ENCODE data around the gene CARMIL1.

CARMIL1 gene

GRCh38 chr6:25303254-25303653, 24.1 kb downstream of the CARMIL1 start:
- Histone ChIP-seq H3K9ac (ENCODE audit: low read depth in 1 of 2, low read length in 2 of 2) (no peak overlapping the region), H3K4me3 (ENCODE audit: low read length in 2 of 2) (no peak overlapping the region), H3K4me1 (ENCODE audit: control insufficient read depth in 2 of 2, insufficient read depth in 2 of 2, low read length in 2 of 2) (peaks cover 17 to 22% of the 10 kb centered on the region in 2 donors), H3K27ac (ENCODE audit: low read depth in 2 of 2, low read length in 2 of 2) (peak overlapping the region in 1 of 2 donors; percentile 45), H3K27me3 (ENCODE audit: control insufficient read depth in 2 of 2, insufficient read depth in 2 of 2, low read length in 2 of 2) (no peaks in the 10 kb centered on the region), H3K36me3 (ENCODE audit: control insufficient read depth in 2 of 2, insufficient read depth in 2 of 2, low read length in 2 of 2) (no peaks in the 10 kb centered on the region), H3K9me3 (ENCODE audit: control insufficient read depth in 2 of 2, low read length in 2 of 2) (no peaks in the 10 kb centered on the region)

GRCh38 chr6:25306379-25306778, 27.2 kb downstream of the CARMIL1 start:
- Histone ChIP-seq H3K9ac (ENCODE audit: low read depth in 1 of 2, low read length in 2 of 2) (no peak overlapping the region), H3K4me1 (ENCODE audit: control insufficient read depth in 2 of 2, insufficient read depth in 2 of 2, low read length in 2 of 2) (peaks cover 14 to 25% of the 10 kb centered on the region in 2 donors), H3K9me3 (ENCODE audit: control insufficient read depth in 2 of 2, low read length in 2 of 2) (no peaks in the 10 kb centered on the region), H3K27me3 (ENCODE audit: control insufficient read depth in 2 of 2, insufficient read depth in 2 of 2, low read length in 2 of 2) (no peaks in the 10 kb centered on the region), H3K36me3 (ENCODE audit: control insufficient read depth in 2 of 2, insufficient read depth in 2 of 2, low read length in 2 of 2) (no peaks in the 10 kb centered on the region), H3K27ac (ENCODE audit: low read depth in 2 of 2, low read length in 2 of 2) (no peak overlapping the region), H3K4me3 (ENCODE audit: low read length in 2 of 2) (no peak overlapping the region)

- Histone ChIP-seq H3K9ac (ENCODE audit: low read depth in 1 of 2, low read length in 2 of 2) (no peak overlapping the region), H3K9me3 (ENCODE audit: control insufficient read depth in 2 of 2, low read length in 2 of 2) (no peaks in the 10 kb centered on the region), H3K4me1 (ENCODE audit: control insufficient read depth in 2 of 2, insufficient read depth in 2 of 2, low read length in 2 of 2) (peaks cover 10 to 23% of the 10 kb centered on the region in 2 donors), H3K27me3 (ENCODE audit: control insufficient read depth in 2 of 2, insufficient read depth in 2 of 2, low read length in 2 of 2) (no peaks in the 10 kb centered on the region), H3K4me3 (ENCODE audit: low read length in 2 of 2) (no peak overlapping the region), H3K27ac (ENCODE audit: low read depth in 2 of 2, low read length in 2 of 2) (no peak overlapping the region), H3K36me3 (ENCODE audit: control insufficient read depth in 2 of 2, insufficient read depth in 2 of 2, low read length in 2 of 2) (no peaks in the 10 kb centered on the region)
These were observed 28.8 kb downstream of the CARMIL1 start for GRCh38 chr6:25307805-25308494.

GRCh38 chr6:25309886-25310285, 30.7 kb downstream of the CARMIL1 start:
- peaks cover 9 to 18% of the 10 kb centered on the region in 2 donors for H3K4me1 ChIP-seq (ENCODE audit: control insufficient read depth in 2 of 2, insufficient read depth in 2 of 2, low read length in 2 of 2)
- no peaks in the 10 kb centered on the region for H3K9me3 ChIP-seq (ENCODE audit: control insufficient read depth in 2 of 2, low read length in 2 of 2)
- H3K27ac ChIP-seq (ENCODE audit: low read depth in 2 of 2, low read length in 2 of 2) = no peak overlapping the region
- H3K36me3 ChIP-seq (ENCODE audit: control insufficient read depth in 2 of 2, insufficient read depth in 2 of 2, low read length in 2 of 2) = no peaks in the 10 kb centered on the region
- no peak overlapping the region for H3K4me3 ChIP-seq (ENCODE audit: low read length in 2 of 2)
- H3K27me3 ChIP-seq (ENCODE audit: control insufficient read depth in 2 of 2, insufficient read depth in 2 of 2, low read length in 2 of 2) = no peaks in the 10 kb centered on the region
- H3K9ac ChIP-seq (ENCODE audit: low read depth in 1 of 2, low read length in 2 of 2) = no peak overlapping the region

- Histone ChIP-seq H3K4me1 (ENCODE audit: control insufficient read depth in 2 of 2, insufficient read depth in 2 of 2, low read length in 2 of 2) (peaks cover 9 to 18% of the 10 kb centered on the region in 2 donors), H3K4me3 (ENCODE audit: low read length in 2 of 2) (no peak overlapping the region), H3K27ac (ENCODE audit: low read depth in 2 of 2, low read length in 2 of 2) (peak overlapping the region in 1 of 2 donors; percentile 19)
These were observed 32.2 kb downstream of the CARMIL1 start for GRCh38 chr6:25311331-25311840.

GRCh38 chr6:25312034-25312620, 33.0 kb downstream of the CARMIL1 start:
- peaks cover 9 to 18% of the 10 kb centered on the region in 2 donors for H3K4me1 ChIP-seq (ENCODE audit: control insufficient read depth in 2 of 2, insufficient read depth in 2 of 2, low read length in 2 of 2)
- H3K27me3 ChIP-seq (ENCODE audit: control insufficient read depth in 2 of 2, insufficient read depth in 2 of 2, low read length in 2 of 2) = no peaks in the 10 kb centered on the region
- peak overlapping the region; percentile 5 to 19 for H3K27ac ChIP-seq (ENCODE audit: low read depth in 2 of 2, low read length in 2 of 2)
- no peaks in the 10 kb centered on the region for H3K36me3 ChIP-seq (ENCODE audit: control insufficient read depth in 2 of 2, insufficient read depth in 2 of 2, low read length in 2 of 2)
- no peaks in the 10 kb centered on the region for H3K9me3 ChIP-seq (ENCODE audit: control insufficient read depth in 2 of 2, low read length in 2 of 2)
- H3K9ac ChIP-seq (ENCODE audit: low read depth in 1 of 2, low read length in 2 of 2) = peak overlapping the region in 1 of 2 donors; percentile 5
- H3K4me3 ChIP-seq (ENCODE audit: low read length in 2 of 2) = peak overlapping the region in 1 of 2 donors; percentile 16

More at GRCh38 chr6:25311331-25311840, 32.2 kb downstream of the CARMIL1 start:
- no peaks in the 10 kb centered on the region for H3K36me3 ChIP-seq (ENCODE audit: control insufficient read depth in 2 of 2, insufficient read depth in 2 of 2, low read length in 2 of 2)
- no peaks in the 10 kb centered on the region for H3K27me3 ChIP-seq (ENCODE audit: control insufficient read depth in 2 of 2, insufficient read depth in 2 of 2, low read length in 2 of 2)
- no peak overlapping the region for H3K9ac ChIP-seq (ENCODE audit: low read depth in 1 of 2, low read length in 2 of 2)
- no peaks in the 10 kb centered on the region for H3K9me3 ChIP-seq (ENCODE audit: control insufficient read depth in 2 of 2, low read length in 2 of 2)

GRCh38 chr6:25312703-25313102, 33.5 kb downstream of the CARMIL1 start:
- H3K27me3 ChIP-seq (ENCODE audit: control insufficient read depth in 2 of 2, insufficient read depth in 2 of 2, low read length in 2 of 2) = no peaks in the 10 kb centered on the region
- no peaks in the 10 kb centered on the region for H3K36me3 ChIP-seq (ENCODE audit: control insufficient read depth in 2 of 2, insufficient read depth in 2 of 2, low read length in 2 of 2)
- H3K4me3 ChIP-seq (ENCODE audit: low read length in 2 of 2) = peak overlapping the region in 1 of 2 donors; percentile 16
- no peak overlapping the region for H3K9ac ChIP-seq (ENCODE audit: low read depth in 1 of 2, low read length in 2 of 2)
- peaks cover 9 to 18% of the 10 kb centered on the region in 2 donors for H3K4me1 ChIP-seq (ENCODE audit: control insufficient read depth in 2 of 2, insufficient read depth in 2 of 2, low read length in 2 of 2)
- peak overlapping the region in 1 of 2 donors; percentile 8 for H3K27ac ChIP-seq (ENCODE audit: low read depth in 2 of 2, low read length in 2 of 2)
- H3K9me3 ChIP-seq (ENCODE audit: control insufficient read depth in 2 of 2, low read length in 2 of 2) = no peaks in the 10 kb centered on the region

GRCh38 chr6:25314509-25315175, 35.5 kb downstream of the CARMIL1 start:
- Histone ChIP-seq H3K4me3 (ENCODE audit: low read length in 2 of 2) (no peak overlapping the region), H3K27me3 (ENCODE audit: control insufficient read depth in 2 of 2, insufficient read depth in 2 of 2, low read length in 2 of 2) (no peaks in the 10 kb centered on the region), H3K27ac (ENCODE audit: low read depth in 2 of 2, low read length in 2 of 2) (no peak overlapping the region), H3K36me3 (ENCODE audit: control insufficient read depth in 2 of 2, insufficient read depth in 2 of 2, low read length in 2 of 2) (no peaks in the 10 kb centered on the region), H3K4me1 (ENCODE audit: control insufficient read depth in 2 of 2, insufficient read depth in 2 of 2, low read length in 2 of 2) (peaks cover 9 to 18% of the 10 kb centered on the region in 2 donors), H3K9ac (ENCODE audit: low read depth in 1 of 2, low read length in 2 of 2) (no peak overlapping the region), H3K9me3 (ENCODE audit: control insufficient read depth in 2 of 2, low read length in 2 of 2) (no peaks in the 10 kb centered on the region)

GRCh38 chr6:25315194-25316177, 36.3 kb downstream of the CARMIL1 start:
- no peaks in the 10 kb centered on the region for H3K36me3 ChIP-seq (ENCODE audit: control insufficient read depth in 2 of 2, insufficient read depth in 2 of 2, low read length in 2 of 2)
- no peak overlapping the region for H3K4me3 ChIP-seq (ENCODE audit: low read length in 2 of 2)
- H3K9ac ChIP-seq (ENCODE audit: low read depth in 1 of 2, low read length in 2 of 2) = no peak overlapping the region
- peaks cover 9 to 18% of the 10 kb centered on the region in 2 donors for H3K4me1 ChIP-seq (ENCODE audit: control insufficient read depth in 2 of 2, insufficient read depth in 2 of 2, low read length in 2 of 2)
- no peaks in the 10 kb centered on the region for H3K27me3 ChIP-seq (ENCODE audit: control insufficient read depth in 2 of 2, insufficient read depth in 2 of 2, low read length in 2 of 2)
- H3K27ac ChIP-seq (ENCODE audit: low read depth in 2 of 2, low read length in 2 of 2) = no peak overlapping the region
- no peaks in the 10 kb centered on the region for H3K9me3 ChIP-seq (ENCODE audit: control insufficient read depth in 2 of 2, low read length in 2 of 2)
